Measurements from ENCODE around the gene HPS1. TPM values are rescaled to one million over a fixed set of nuclear protein-coding genes. Genes with fewer than 3 reads are reported as not detected.

Gene HPS1
- total RNA-seq, 1 experiment from 2014 or later: 47.4 TPM

GRCh38 chr10:98419469-98420261, 27.1 kb downstream of the HPS1 start:
- H3K27ac Mint-ChIP-seq: no peak overlapping the region
- WGBS (ENCODE audit: extremely low coverage, insufficient read length, low lambda C conversion rate): no CpG with 5 or more reads among the region's 17 CpGs

More at GRCh38 chr10:98419469-98420261, 27.1 kb downstream of the HPS1 start:
- Mint-ChIP-seq H3K36me3 (ENCODE audit: insufficient read depth in 1 of 3, low read depth in 3 of 3) (peaks cover 0 to 8% (median 4%) of the 10 kb centered on the region in 3 experiments; a peak in 3 of 7 replicates), H3K27me3 (ENCODE audit: low read depth) (no peaks in the 10 kb centered on the region), H3K9me3 (no peaks in the 10 kb centered on the region), H3K4me3 (no peak overlapping the region), H3K4me1 (peaks cover 11% of the 10 kb centered on the region in 2 experiments)
- Histone ChIP-seq H4K20me1 (ENCODE audit: control insufficient read depth, insufficient read depth, insufficient read length) (no peaks in the 10 kb centered on the region), H2AFZ (ENCODE audit: low read length) (no peak overlapping the region), H3K27ac (ENCODE audit: insufficient read length, low read depth, low read length) (no peak overlapping the region), H3K56ac (ENCODE audit: insufficient read length, low read depth, low read length) (no peak overlapping the region), H3K9ac (ENCODE audit: extremely low read depth, insufficient read length, low read length) (no peak overlapping the region), H3K18ac (ENCODE audit: insufficient read length, low read depth, low read length) (no peak overlapping the region), H3K23me2 (ENCODE audit: insufficient read length, low read depth, low read length, poor library complexity, severe bottlenecking) (peaks cover 5% of the 10 kb centered on the region), H3K14ac (ENCODE audit: insufficient read depth, low read length) (no peak overlapping the region; the same call in 1 of the 2 replicates), H2AK5ac (ENCODE audit: insufficient read length, low read length) (no peak overlapping the region), H3K4me1 (ENCODE audit: insufficient read depth, low read length) (peaks cover under 1% of the 10 kb centered on the region; the same call in 1 of the 2 replicates), H2BK12ac (ENCODE audit: insufficient read length, low read depth, low read length) (no peak overlapping the region), H4K91ac (ENCODE audit: insufficient read length, low read depth, low read length) (no peak overlapping the region), H4K8ac (replicated peaks; ENCODE audit: insufficient read length, low read depth, low read length) (no peak overlapping the region), H3K9me3 (ENCODE audit: control insufficient read depth, low read depth, low read length) (no peaks in the 10 kb centered on the region), H3K23ac (ENCODE audit: insufficient read length, low read depth, low read length) (no peak overlapping the region), H2BK20ac (ENCODE audit: low read depth, low read length, poor library complexity, severe bottlenecking) (no peak overlapping the region), H3T11ph (ENCODE audit: low read length) (no peak overlapping the region), H3K4me2 (ENCODE audit: insufficient read depth, insufficient read length, low read length) (no peak overlapping the region), H2BK5ac (ENCODE audit: insufficient read length, low read length) (no peak overlapping the region), H2BK15ac (ENCODE audit: low read depth, low read length) (no peak overlapping the region), H3K27me3 (ENCODE audit: insufficient read depth, low read length) (no peaks in the 10 kb centered on the region), H3K79me1 (ENCODE audit: insufficient read depth, low read depth, low read length, poor library complexity, severe bottlenecking) (no peaks in the 10 kb centered on the region), H3K79me2 (ENCODE audit: insufficient read depth, low read length) (no peaks in the 10 kb centered on the region), H2BK120ac (ENCODE audit: low read depth, low read length, poor library complexity, severe bottlenecking) (no peak overlapping the region), H3K4ac (ENCODE audit: low read depth, low read length) (no peak overlapping the region), H4K5ac (ENCODE audit: insufficient read length, low read depth, low read length) (no peak overlapping the region)
- no peak for DNase-seq
- TF ChIP-seq, protein P1, sequence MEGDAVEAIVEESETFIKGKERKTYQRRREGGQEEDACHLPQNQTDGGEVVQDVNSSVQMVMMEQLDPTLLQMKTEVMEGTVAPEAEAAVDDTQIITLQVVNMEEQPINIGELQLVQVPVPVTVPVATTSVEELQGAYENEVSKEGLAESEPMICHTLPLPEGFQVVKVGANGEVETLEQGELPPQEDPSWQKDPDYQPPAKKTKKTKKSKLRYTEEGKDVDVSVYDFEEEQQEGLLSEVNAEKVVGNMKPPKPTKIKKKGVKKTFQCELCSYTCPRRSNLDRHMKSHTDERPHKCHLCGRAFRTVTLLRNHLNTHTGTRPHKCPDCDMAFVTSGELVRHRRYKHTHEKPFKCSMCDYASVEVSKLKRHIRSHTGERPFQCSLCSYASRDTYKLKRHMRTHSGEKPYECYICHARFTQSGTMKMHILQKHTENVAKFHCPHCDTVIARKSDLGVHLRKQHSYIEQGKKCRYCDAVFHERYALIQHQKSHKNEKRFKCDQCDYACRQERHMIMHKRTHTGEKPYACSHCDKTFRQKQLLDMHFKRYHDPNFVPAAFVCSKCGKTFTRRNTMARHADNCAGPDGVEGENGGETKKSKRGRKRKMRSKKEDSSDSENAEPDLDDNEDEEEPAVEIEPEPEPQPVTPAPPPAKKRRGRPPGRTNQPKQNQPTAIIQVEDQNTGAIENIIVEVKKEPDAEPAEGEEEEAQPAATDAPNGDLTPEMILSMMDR (conservative IDR thresholded peaks at IDR 0.05): no peak
